GM21529 (cell line): ENCODE measurements around the gene THSD8.
"Not testable (repeated sequence)": the region's sequence is repeated elsewhere in the genome, so short reads cannot be mapped to it uniquely, and the experiment has no call there.

Source experiments
- ATAC-seq: cut with Tn5 transposase; IDR thresholded peaks from one replicate; pipeline ENCODE4 v1.9.1; 2021; ENCODE audit not compliant: unreplicated experiment

THSD8 gene

GRCh38 chr19:12821761-12822160 lies 19.9 kb downstream of the THSD8 start:
- ATAC-seq, result no peak

DNA sequence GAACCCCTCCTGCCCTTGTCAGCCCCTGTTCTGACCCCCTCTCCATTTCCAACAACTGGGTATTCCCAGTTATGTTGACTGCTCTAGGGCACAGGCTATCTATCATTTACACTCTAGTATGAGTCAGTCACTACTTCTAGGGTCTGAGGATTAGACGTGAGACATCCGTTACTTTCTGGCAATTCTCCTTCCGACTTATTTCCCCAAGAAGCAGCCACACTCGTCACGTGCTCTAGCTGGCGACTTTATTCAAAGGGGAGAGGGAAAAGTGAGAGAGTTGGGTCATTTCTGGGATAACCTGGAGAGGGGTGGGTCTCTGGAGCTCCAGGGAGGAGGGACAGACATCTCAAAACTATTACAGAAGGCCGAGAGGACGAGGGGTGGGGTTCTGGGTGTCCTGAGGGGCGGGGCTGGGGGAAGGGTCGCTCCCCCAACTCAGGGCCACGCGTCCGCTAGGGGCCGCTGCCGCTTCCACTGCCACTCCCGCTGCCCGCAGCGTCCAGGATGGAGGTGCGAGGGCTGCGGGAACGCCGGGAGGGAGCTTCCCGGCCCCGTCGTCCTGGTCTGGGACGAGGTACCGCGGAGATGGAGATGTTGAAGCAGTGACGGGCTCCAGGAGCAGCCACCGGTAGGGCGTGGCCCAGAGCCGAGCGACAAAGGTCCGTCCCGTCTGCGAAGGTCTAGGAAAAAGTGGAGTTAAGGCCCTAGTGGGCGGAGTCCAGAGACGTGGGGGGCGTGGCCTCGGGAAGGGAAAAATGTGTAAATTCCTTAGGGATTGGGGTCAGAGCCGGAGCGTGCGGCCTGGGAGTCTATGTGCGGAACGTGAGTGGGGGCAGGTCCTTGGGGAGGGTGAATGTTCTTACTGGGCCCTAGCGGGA lies 23.6 kb downstream of the THSD8 start:
- no peak for ATAC-seq

- ATAC-seq, result no peak
Observed at GRCh38 chr19:12828494-12828893, 26.6 kb downstream of the THSD8 start.

- no peak for ATAC-seq
Observed at GRCh38 chr19:12833418-12833737, 31.5 kb downstream of the THSD8 start.

DNA sequence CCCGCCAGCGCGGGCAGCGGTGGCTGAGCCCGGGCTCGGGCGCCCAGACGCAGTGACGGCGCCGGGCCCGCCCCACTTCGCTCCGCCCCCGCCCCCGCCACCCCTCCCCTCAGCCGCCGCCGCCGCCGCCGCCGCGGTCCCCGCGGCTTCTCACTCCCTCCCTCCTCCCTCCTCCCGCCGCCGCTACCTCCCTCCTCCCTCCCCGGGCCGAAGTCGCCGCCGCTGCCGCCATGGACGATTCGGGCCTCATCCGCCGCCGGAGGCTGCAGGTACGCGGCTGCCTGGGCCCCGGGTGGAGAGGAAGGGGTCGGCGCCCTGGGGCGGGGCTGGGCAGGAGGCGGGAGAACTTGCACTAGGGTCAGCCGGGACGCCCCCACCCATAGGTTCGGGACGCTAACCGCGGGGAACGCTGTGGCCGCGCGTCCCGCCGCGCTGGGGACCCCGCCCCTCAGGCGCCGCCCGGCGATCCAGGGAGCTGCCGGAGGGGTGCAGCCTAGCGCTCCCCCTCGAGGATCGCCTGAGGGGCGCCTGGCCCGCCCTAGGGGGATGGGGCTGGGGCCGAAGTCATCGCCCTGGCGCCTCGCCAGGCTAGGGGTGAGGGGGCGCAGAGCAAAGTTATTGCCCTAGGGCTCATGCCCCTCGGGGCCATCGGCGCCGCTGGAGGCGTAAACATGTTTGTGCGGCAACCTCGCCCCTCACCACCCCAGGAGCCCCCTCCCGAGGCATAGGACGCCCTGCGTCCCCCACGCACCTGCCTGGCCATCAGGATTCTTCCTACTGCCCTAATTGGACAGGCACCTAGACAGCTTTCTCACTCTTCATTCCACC lies 32.1 kb downstream of the THSD8 start:
- ATAC-seq, result no peak

DNA sequence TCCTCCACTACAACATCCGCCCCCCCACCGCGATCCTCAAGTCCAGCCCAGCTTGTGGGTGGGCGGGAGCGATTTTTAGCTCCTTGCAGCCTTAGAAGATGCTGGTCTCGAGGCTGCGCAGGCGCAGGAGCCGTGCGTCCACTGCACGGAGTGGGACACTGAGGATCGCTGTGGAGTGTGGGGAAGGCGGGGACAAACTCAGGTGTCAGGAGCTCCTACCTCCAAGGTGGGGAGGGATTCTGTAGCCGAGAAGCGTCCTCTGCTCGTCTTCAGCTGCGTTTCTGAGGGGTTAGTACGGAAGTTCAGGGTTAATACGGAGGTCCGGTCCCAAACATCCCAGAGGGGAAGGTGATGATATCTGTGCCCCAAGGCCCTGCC lies 32.7 kb downstream of the THSD8 start, which contains the start of gene RTBDN:
Gene RTBDN (minus strand): TSS at position 14 of the 378 bp plus-strand sequence. CDS start 4,600 bp downstream, outside the sequence.
- no peak for ATAC-seq

DNA sequence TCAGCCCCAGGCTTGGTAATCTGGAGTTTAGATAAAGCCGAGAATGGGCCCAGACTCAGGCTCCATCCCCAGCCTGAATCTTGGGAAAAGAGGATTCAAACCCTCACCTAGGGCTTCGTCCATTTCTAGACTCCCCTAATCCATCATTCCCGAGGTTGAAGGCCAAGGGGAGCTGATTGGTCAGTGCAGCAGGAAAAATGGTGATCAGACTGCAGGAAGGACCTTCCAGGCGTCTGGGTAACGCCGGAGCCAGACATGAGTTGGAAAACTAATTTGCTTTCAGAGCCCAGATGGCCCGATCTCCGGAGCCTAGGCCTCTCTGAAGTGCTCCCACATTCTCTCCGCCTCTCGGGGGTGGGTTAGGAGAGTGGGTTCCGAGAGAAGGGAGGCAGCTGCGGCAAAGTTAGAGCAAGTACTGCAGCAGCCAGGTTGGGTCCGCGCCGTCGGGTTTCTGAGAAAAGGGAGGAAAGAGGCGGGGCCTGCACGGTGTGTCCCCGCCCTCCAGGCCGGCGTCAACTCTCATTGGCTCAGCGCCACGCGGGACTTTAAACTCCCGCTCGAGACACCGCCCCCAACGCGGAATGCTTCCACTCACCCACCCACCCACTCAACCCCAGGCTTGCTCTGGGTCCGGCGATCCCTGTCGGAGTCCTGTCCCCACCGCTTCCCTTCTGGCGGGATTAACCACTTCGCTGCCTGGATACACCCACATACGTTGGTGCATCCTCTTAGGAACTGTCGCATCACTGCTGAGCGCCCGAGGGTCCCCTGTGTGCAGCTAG lies 33.3 kb downstream of the THSD8 start:
- ATAC-seq, result no peak

DNA sequence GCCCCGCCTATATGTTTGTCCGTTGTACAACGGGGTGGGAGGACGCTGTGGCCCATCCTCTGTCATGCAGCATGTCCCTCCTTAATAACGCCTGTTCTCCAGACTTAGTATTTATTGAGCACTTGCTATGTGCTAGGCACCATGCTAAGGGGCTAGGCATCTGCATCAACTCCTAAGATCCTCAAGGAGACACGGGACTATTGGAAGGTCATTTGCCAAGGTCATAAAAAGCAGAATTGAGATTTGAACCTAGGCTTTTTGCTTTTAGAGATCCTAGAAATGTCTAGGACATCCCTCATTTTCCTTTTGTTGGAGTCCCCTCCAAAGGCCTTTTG lies 34.6 kb downstream of the THSD8 start:
- no peak for ATAC-seq

DNA sequence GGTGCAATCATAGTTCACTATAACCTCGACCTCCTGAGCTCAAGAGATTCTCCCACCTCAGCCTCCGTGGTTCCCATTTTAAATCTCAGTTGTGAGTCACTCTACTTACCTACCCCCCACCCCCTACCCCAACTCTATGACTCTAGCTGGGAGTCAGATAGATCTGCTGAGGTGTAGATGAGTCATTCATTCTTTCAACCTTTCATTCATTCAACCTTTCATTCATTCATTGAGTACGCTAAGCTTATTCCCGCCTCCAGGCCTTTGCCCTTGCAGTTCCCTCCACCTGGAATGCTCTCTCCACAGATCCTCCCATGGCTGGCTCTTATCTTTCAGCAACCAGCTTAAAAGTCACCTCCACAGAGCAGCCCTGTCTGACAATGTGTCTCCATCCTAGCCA lies 35.4 kb downstream of the THSD8 start:
- ATAC-seq, result no peak

DNA sequence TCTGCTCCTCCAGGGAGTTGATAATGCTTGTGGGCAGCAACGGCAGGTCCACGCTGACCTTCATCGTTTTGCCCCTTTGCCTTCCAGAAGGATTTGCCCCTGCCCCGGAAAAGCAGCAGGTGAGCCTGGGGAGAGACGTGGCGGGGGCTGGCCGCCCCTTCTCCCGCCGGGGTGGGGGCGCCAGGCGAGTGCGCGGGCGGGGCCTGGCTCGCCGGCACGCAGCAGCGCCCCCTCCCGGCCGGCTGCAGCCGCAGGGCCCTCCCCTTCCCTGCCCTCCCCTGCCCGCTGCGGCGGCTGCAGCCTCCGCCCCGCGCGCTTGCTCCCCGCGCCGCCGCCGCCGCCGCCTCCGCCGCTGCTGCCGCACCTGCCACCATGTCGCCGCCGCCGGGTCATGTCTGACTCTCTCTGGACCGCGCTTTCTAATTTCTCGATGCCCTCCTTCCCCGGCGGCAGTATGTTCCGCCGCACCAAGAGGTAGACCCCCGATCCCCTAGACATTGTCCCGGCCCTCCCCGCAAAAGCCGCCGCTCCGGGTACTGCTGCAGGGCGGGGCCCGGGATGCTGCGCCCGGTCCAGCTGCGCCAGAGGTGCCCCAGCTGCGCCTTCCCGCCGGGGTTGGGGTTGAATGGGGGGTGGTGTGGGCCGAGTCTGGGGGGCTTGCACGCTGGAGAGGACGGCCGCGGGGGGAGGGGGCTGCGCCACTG lies 36.5 kb downstream of the THSD8 start, which contains the start of gene MAST1:
Gene MAST1 (plus strand): TSS at position 334 of the 704 bp plus-strand sequence. CDS start 58 bp downstream, at position 392.
- no peak for ATAC-seq

DNA sequence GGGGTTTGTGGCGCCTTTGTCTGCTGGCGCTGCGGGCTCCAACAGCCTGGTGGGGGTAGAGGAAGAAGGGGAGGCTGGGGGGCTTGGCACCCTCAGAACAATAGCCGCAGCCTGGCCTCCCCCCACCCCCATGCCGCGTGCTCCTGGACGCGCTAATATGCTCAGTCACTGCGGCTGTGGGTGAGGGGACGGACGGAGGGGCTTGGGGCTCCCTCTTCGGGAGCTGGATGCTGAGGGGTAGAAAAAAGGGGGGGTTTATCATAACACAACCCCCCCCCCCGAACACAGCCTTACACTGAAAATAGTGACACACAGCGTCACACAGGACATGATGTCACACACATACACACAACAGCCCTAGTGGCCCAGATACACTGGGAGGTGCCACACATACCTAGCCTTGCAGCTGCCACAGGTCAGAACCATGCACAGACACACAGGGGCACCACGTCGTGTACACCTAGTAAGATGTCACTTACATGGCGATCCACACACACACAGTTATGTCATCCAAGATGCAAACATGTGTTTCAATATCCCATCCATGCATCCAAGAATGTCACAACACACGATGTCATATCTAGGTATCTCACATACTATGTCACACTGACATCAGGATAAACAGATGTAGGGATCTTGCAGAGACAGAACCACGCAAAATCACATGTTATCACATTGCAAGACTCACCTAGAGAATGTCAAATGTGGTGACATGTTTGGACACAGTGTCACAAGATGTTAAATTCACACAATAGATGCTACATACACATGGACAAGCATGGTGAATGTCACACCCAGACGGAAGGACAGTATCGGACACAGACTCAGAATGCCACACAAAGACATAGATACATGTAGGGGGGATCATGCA lies 37.3 kb downstream of the THSD8 start:
- no peak for ATAC-seq

GRCh38 chr19:12840091-12841079 lies 38.5 kb downstream of the THSD8 start:
- ATAC-seq, result no peak

DNA sequence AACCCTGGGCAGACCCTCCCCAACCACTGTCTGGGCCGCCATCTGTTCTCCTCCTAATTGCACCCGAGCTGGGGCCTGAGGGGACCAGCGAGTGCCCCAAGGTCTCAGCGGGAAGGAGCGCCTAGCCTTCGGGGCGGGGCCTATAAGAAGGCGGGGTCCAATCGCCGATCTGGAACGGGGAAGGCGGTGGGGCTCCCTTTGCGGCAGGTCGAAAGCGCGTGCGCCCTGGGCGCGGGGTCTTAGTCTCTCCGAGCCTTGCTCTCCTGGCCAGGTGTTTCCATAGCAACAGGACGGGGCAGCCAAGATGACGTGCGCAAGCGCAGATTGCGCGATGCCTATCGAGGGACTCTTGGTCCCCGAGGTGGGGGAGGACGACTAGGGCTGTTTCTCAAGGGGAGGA lies 39.2 kb downstream of the THSD8 start:
- no peak for ATAC-seq

GRCh38 chr19:12842511-12842910 lies 40.6 kb downstream of the THSD8 start:
- ATAC-seq, result no peak

- ATAC-seq, result no peak
Observed at GRCh38 chr19:12843328-12843727, 41.5 kb downstream of the THSD8 start.

DNA sequence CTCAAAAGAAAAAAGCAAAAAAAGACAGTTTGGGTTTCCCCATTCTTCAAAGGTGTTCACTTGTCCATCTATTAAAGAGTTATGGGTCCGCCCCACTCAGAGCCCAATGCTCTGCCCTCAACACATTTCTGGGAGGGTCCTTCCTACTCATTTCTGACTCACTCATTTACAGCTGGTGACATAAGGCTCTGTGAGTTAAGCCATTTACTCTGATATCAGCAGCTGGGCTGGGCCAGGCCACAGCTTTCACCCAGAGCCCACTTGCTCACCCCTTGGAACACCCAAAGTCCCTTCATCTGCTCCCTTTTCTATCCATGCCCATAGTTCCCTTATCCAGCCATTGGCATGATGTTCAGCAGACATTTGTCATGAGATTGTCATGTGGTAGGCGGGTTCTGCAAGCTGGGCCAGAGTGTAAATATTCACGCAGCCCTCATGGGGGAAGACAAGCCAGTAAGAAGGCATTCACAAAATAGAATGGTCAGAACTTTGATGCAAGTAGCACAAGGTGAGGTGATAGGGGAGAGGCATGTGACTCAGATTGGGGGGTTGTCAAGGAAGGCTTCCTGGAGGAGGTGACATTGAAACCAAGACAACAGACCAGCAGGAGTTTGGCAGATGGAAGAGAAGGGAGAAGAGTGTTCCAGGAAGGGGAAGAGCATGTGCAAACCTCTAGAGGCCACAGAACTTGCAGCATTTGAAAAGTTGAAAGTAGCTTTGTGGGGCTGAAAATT lies 42.3 kb downstream of the THSD8 start:
- ATAC-seq, result no peak

DNA sequence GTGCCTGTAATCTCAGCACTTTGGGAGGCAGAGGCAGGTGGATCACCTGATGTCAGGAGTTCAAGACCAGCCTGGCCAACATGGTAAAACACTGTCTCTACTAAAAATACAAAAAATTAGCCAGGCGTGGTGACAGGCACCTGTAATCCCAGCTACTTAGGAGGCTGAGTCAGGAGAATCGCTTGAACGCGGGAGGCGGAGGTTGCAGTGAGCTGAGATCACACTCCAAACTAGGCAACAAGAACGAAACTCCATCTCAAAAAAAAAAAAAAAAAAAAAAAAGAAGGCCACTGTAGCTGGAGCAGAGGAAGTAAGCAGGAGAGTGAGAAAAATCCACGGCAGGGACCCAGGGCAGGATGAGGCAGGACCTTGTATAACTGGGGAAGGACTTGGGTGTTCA lies 44.7 kb downstream of the THSD8 start:
- not testable (repeated sequence) for ATAC-seq
